WERI-Rb-1 (cell line): ENCODE results near the gene RAE1.
A peak's percentile ranks its signal among the peaks of the same experiment; 100 is the strongest.

Source experiments
- DNase-seq: peaks from one replicate; pipeline ENCODE4 v3.0.0-alpha.2; 2020
- H3K27ac ChIP-seq: fragments of 250-450 bp; sonication (Bioruptor Pico); 2 replicates; pipeline ENCODE4 v1.5.1; 2020; ENCODE audit warnings: mild to moderate bottlenecking, moderate library complexity
- H3K27me3 ChIP-seq: fragments of 250-450 bp; sonication (Bioruptor Pico); 2 replicates; pipeline ENCODE4 v1.5.1; 2021; ENCODE audit warnings: mild to moderate bottlenecking, low read depth, moderate library complexity; ENCODE audit not compliant: insufficient read depth, severe bottlenecking
- H3K36me3 ChIP-seq: fragments of 250-450 bp; sonication (Bioruptor Pico); 2 replicates; pipeline ENCODE4 v1.5.1; 2020; ENCODE audit warnings: mild to moderate bottlenecking, moderate library complexity
- H3K4me3 ChIP-seq: 2 replicates; pipeline ENCODE4 v1.5.1; 2011; ENCODE audit warnings: low read depth, mild to moderate bottlenecking, control low read depth, low read length
- H3K9me3 ChIP-seq: fragments of 250-450 bp; sonication (Bioruptor Pico); 2 replicates; pipeline ENCODE4 v1.5.1; 2021; ENCODE audit warnings: mild to moderate bottlenecking, moderate library complexity; ENCODE audit not compliant: severe bottlenecking
- CTCF ChIP-seq: IDR thresholded peaks from 2 replicates; pipeline ENCODE4 v1.5.1; 2011; ENCODE audit warnings: low read depth, mild to moderate bottlenecking, control low read depth, inconsistent platforms, low read length

Gene RAE1

GRCh38 chr20:57317316-57317788 lies 33.7 kb upstream of the RAE1 start:
- H3K9me3 ChIP-seq: no peaks in the 10 kb centered on the region
- no peak for TF ChIP-seq CTCF
- DNase-seq: no peak
- H3K4me3 ChIP-seq: no peak overlapping the region
- H3K36me3 ChIP-seq: no peaks in the 10 kb centered on the region
- H3K27ac ChIP-seq: no peak overlapping the region
- peaks cover 17% of the 10 kb centered on the region for H3K27me3 ChIP-seq

- DNase-seq: no peak
- Histone ChIP-seq H3K4me3 (no peak overlapping the region), H3K27ac (no peak overlapping the region), H3K27me3 (peaks cover 13% of the 10 kb centered on the region), H3K9me3 (no peaks in the 10 kb centered on the region), H3K36me3 (no peaks in the 10 kb centered on the region)
- TF ChIP-seq CTCF: no peak
These were observed 33.2 kb upstream of the RAE1 start for GRCh38 chr20:57317789-57318371.

- Histone ChIP-seq H3K27me3 (peaks cover 3% of the 10 kb centered on the region), H3K27ac (no peak overlapping the region), H3K36me3 (no peaks in the 10 kb centered on the region), H3K9me3 (no peaks in the 10 kb centered on the region), H3K4me3 (no peak overlapping the region)
- TF ChIP-seq CTCF: no peak
- no peak for DNase-seq
These were observed 31.5 kb upstream of the RAE1 start for GRCh38 chr20:57319584-57319983.

DNA sequence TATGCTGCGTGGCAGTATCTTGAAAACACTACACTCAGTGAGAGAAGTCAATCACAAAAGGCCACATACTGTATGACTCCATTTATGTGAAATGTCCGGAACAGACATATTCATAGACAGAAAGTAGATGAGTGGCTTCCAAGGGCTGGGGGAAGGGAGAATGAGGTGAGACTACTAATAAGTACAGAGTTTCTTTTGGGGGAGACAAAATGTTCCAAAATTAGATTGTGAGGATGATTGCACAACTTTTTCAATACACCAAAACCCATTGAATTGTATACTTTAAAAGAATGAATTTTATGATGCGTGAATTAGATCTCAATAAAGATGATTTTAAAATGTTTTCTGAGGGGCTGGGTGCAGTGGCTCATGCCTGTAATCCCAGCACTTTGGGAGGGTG lies 30.7 kb upstream of the RAE1 start:
- Histone ChIP-seq H3K27me3 (peaks cover 3% of the 10 kb centered on the region), H3K36me3 (no peaks in the 10 kb centered on the region), H3K4me3 (no peak overlapping the region), H3K9me3 (no peaks in the 10 kb centered on the region), H3K27ac (no peak overlapping the region)
- TF ChIP-seq CTCF: no peak
- no peak for DNase-seq

DNA sequence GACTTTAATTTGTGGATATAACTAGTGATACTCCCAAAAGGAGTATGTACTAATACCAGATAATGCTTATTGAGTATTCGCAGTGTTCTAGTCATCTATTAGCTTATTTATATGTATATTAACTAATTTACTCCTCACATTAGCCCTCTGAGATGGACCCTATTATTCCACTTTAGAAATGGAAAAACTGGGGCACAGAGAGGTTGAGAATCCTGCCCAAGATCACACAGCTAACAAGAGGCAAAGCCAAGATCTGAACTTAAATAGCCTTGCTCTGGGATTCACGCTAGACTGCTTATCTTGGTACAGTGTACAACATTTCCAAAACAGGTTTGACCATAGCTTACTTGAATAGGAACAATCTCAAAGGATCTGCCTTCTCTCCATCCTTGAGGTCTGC lies 29.9 kb upstream of the RAE1 start:
- no peak overlapping the region for H3K4me3 ChIP-seq
- peaks cover 3% of the 10 kb centered on the region for H3K27me3 ChIP-seq
- H3K27ac ChIP-seq: no peak overlapping the region
- no peak for TF ChIP-seq CTCF
- no peak for DNase-seq
- no peaks in the 10 kb centered on the region for H3K36me3 ChIP-seq
- no peaks in the 10 kb centered on the region for H3K9me3 ChIP-seq

GRCh38 chr20:57322476-57322875 lies 28.6 kb upstream of the RAE1 start:
- Histone ChIP-seq H3K9me3 (no peaks in the 10 kb centered on the region), H3K36me3 (no peaks in the 10 kb centered on the region), H3K27ac (0 out of 2 replicates have a peak overlapping the region, but pooled peaks have one; percentile 10), H3K27me3 (peaks cover 3% of the 10 kb centered on the region), H3K4me3 (no peak overlapping the region)
- no peak for DNase-seq
- TF ChIP-seq CTCF: no peak
